ENCODE results near the gene CD83.
A peak's percentile ranks its signal among the peaks of the same experiment; 100 is the strongest.

The CD83 gene

DNA sequence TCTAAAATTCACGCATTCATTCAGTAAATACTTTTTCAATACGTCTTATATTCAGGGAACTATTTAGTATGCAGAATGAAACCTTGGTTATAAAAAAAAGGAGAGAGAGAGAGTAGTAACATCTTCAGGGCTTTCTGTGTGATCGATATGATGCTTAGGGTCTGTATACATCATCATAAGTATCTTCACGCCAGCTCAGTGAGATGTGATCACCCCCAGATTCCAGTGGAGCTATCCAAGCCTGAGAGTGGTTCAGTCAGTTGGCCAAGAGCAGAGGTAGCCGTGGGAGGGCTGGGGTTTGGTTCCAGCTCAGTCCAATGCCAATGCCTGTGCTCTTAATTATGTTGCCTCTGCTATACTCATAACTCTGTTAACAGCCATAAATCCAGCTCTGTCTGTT lies 8.6 kb downstream of the CD83 start:
- TF ChIP-seq CTCF (conservative IDR thresholded peaks at IDR 0.05; ENCODE audit: low read depth), result no peak
- no peak overlapping the region for H3K27ac ChIP-seq
- ChIA-PET CTCF (interaction anchor here (1.1 kb wide), 1 partner anchor 18 kb away, joined by 3 read pairs; no protein-coding TSS in a partner anchor), POLR2A (ENCODE audit: low non-redundant PET) (no interaction called here)
- no peak for DNase-seq (ENCODE audit: low spot score)

- H3K27ac ChIP-seq, result no peak overlapping the region
- ChIA-PET POLR2A (ENCODE audit: low non-redundant PET) (no interaction called here), CTCF (no interaction called here)
- no peak for TF ChIP-seq CTCF (conservative IDR thresholded peaks at IDR 0.05; ENCODE audit: low read depth)
- DNase-seq (ENCODE audit: low spot score), result no peak
Measured at GRCh38 chr6:14127611-14128010, 10.0 kb downstream of the CD83 start.

DNA sequence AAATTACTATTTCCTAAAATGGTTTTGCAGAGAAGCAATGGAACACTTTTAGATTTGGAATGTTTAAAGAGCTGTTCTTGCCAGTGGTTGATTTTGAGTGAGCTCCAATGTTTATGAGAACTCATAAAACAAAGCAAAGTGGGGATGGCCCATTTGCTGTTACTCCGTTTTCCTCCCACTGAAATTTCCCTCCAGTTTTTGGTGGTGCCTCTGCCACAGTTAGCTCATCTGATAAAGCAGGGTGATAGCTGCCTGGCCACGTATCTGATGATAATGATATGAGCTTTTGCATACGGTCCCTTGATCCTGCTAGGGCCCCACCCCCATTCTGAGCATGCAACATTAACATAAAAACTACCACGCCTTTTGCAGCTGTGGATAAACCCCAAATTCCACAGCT lies 10.4 kb downstream of the CD83 start:
- H3K27ac ChIP-seq, result no peak overlapping the region
- CTCF ChIA-PET, result no interaction called here
- DNase-seq (ENCODE audit: low spot score), result no peak
- TF ChIP-seq CTCF (conservative IDR thresholded peaks at IDR 0.05; ENCODE audit: low read depth), result no peak
- POLR2A ChIA-PET (ENCODE audit: low non-redundant PET), result no interaction called here

- TF ChIP-seq CTCF (conservative IDR thresholded peaks at IDR 0.05; ENCODE audit: low read depth), result no peak
- no peak for DNase-seq (ENCODE audit: low spot score)
Measured at GRCh38 chr6:14128746-14129145, 11.2 kb downstream of the CD83 start.

GRCh38 chr6:14129575-14129974 lies 12.0 kb downstream of the CD83 start:
- CTCF ChIA-PET, result interaction anchor here (0.6 to 1.3 kb wide), 5 partner anchors 13 to 1472 kb away, joined by 3 to 8 read pairs (median 4); no protein-coding TSS in a partner anchor
- no peak overlapping the region for H3K27ac ChIP-seq
- POLR2A ChIA-PET (ENCODE audit: low non-redundant PET), result interaction anchor here (0.6 kb wide), 1 partner anchor 1073 kb away, joined by 3 read pairs; no protein-coding TSS in a partner anchor
- peak; percentile 57 for TF ChIP-seq CTCF (conservative IDR thresholded peaks at IDR 0.05; ENCODE audit: low read depth)
- peak; percentile 26 for DNase-seq (ENCODE audit: low spot score)

More at GRCh38 chr6:14128746-14129145, 11.2 kb downstream of the CD83 start:
- CTCF ChIA-PET, result interaction anchor here (0.6 to 1.3 kb wide), 2 partner anchors 13 to 28 kb away, joined by 3 to 5 read pairs; no protein-coding TSS in a partner anchor
- H3K27ac ChIP-seq, result no peak overlapping the region
- POLR2A ChIA-PET (ENCODE audit: low non-redundant PET), result interaction anchor here (0.6 kb wide), 1 partner anchor 1074 kb away, joined by 3 read pairs; no protein-coding TSS in a partner anchor

DNA sequence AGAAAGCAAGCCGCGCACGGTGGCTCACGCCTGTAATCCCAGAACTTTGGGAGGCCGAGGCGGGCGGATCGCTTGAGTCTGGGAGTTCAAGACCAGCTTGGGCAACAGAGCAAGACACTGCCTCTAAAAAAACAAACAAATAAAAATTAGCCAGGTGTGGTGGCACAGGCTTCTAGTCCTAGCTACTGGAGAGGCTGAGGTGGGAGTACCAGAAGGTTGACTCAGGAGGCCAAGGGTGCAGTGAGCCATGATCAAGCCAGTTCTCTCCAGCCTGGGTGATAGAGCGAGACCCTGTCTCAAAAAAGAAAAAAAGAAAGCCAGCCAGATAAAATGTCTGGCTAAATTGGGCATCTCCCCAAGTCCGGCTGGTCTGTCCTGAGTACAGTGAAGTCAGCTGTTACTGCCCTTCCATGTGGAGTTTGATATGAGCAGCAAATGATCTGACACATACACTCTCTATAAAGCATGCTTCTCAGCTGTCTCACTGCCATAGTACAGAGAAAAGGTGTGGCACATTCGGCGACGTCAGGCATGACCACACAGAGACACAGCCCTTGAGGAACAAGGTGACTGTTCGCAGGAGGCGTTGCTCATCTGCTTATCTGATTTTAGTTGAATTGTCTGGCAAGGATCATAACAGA lies 13.0 kb downstream of the CD83 start:
- no peak overlapping the region for H3K27ac ChIP-seq
- no peak for DNase-seq (ENCODE audit: low spot score)
- CTCF ChIA-PET, result interaction anchor here (0.6 to 1.3 kb wide), 2 partner anchors 13 to 1082 kb away, joined by 3 to 4 read pairs; no protein-coding TSS in a partner anchor
- POLR2A ChIA-PET (ENCODE audit: low non-redundant PET), result no interaction called here
- no peak for TF ChIP-seq CTCF (conservative IDR thresholded peaks at IDR 0.05; ENCODE audit: low read depth)

Measured in RWPE1 (cell line).